ENCODE data around the gene ABR. TPM values are rescaled to one million over a fixed set of nuclear protein-coding genes. Genes with fewer than 3 reads are reported as not detected.

The ABR gene
- total RNA-seq, 1 experiment from 2014 or later: 172 TPM

DNA sequence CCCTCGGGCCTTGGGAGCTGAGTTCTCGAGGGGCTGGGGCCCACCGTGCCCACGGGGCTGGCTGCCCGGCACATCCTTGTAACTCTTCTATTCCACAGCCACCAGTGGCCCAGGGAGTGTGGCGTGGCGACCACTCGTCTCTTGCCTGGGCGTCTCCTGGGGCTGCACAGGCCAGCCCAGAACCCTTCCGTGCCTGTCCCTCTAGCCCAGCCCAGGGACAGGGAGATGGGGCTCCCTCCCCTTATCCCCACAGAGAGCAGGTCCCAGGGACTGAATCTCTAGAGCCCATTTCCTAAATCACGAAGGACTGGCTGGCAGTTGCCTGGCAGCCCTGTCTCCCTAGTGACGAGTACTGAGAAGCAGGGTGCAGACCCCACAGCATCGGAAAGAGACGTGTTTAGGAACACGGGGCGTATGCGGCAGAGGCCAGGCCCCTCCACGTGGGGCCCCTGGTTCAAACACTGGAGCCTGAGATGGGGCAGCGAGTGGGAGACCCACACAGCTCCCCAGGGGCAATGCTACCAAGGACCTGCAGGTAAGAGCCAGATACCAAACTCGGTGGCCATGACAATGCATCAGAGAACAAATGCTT lies 131.8 kb downstream of the ABR start:
- in situ Hi-C loops (cut with HindIII; ENCODE audit: low pct_unique_long_range_greater_than_20kb, low sequenced_read_pairs): no loop called here
- CTCF ChIA-PET: no interaction called here
- peaks cover 3% of the 10 kb centered on the region; the same call in 1 of the 2 replicates for H3K36me3 ChIP-seq (ENCODE audit: control insufficient read depth, insufficient read depth, low read length)

GRCh38 chr17:1047177-1047878 lies 132.5 kb downstream of the ABR start:
- H3K36me3 ChIP-seq (ENCODE audit: control insufficient read depth, insufficient read depth, low read length): peaks cover 3% of the 10 kb centered on the region; the same call in 1 of the 2 replicates
- ATAC-seq (no peak; the same call in 1 of the 2 replicates), DNase-seq (ENCODE audit: low read depth, low spot score) (no peak)
- in situ Hi-C loops (cut with HindIII; ENCODE audit: low pct_unique_long_range_greater_than_20kb, low sequenced_read_pairs) (no loop called here), intact Hi-C loops (cut with micrococcal nuclease; ENCODE audit: unreplicated experiment) (no loop called here)
- no peak overlapping the region for H3K27ac ChIP-seq (ENCODE audit: low read length)
- no TSS peak for BruUV-seq (replicated peaks)
- ChIA-PET POLR2A (no interaction called here), CTCF (no interaction called here)
- H3K4me1 ChIP-seq (ENCODE audit: control insufficient read depth, insufficient read depth, low read length): no peaks in the 10 kb centered on the region
- H3K4me3 ChIP-seq (ENCODE audit: low read depth in 2 of 2, low read length in 2 of 2): no peak overlapping the region
- no peak for TF ChIP-seq REST (IDR thresholded peaks at IDR 0.05; ENCODE audit: insufficient read depth in 1 of 2, low read depth in 2 of 2, low read length in 1 of 2)
- TF ChIP-seq, protein P1, sequence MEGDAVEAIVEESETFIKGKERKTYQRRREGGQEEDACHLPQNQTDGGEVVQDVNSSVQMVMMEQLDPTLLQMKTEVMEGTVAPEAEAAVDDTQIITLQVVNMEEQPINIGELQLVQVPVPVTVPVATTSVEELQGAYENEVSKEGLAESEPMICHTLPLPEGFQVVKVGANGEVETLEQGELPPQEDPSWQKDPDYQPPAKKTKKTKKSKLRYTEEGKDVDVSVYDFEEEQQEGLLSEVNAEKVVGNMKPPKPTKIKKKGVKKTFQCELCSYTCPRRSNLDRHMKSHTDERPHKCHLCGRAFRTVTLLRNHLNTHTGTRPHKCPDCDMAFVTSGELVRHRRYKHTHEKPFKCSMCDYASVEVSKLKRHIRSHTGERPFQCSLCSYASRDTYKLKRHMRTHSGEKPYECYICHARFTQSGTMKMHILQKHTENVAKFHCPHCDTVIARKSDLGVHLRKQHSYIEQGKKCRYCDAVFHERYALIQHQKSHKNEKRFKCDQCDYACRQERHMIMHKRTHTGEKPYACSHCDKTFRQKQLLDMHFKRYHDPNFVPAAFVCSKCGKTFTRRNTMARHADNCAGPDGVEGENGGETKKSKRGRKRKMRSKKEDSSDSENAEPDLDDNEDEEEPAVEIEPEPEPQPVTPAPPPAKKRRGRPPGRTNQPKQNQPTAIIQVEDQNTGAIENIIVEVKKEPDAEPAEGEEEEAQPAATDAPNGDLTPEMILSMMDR (IDR thresholded peaks at IDR 0.05): no peak
- TF ChIP-seq SIN3A (IDR thresholded peaks at IDR 0.05; ENCODE audit: borderline replicate concordance, insufficient read depth, low read depth, low read length): no peak
- no peak for TF ChIP-seq TCF7L2 (IDR thresholded peaks at IDR 0.05; ENCODE audit: low read depth, low read length)
- no peak for TF ChIP-seq POLR2AphosphoS5 (IDR thresholded peaks at IDR 0.05; ENCODE audit: low read depth, low read length)
- no peaks in the 10 kb centered on the region for H3K27me3 ChIP-seq (ENCODE audit: control insufficient read depth, insufficient read depth, low read length)
- H3K9me3 ChIP-seq (ENCODE audit: control insufficient read depth, insufficient read depth, low read depth, low read length): no peaks in the 10 kb centered on the region

More for the DNA sequence above, 131.8 kb downstream of the ABR start:
- H3K9me3 ChIP-seq (ENCODE audit: control insufficient read depth, insufficient read depth, low read depth, low read length): no peaks in the 10 kb centered on the region
- no peak for DNase-seq (ENCODE audit: low read depth, low spot score)
- ATAC-seq: no peak
- intact Hi-C loops (cut with micrococcal nuclease; ENCODE audit: unreplicated experiment): no loop called here
- no peak overlapping the region for H3K4me3 ChIP-seq (ENCODE audit: low read depth in 2 of 2, low read length in 2 of 2)
- no peaks in the 10 kb centered on the region for H3K27me3 ChIP-seq (ENCODE audit: control insufficient read depth, insufficient read depth, low read length)
- TF ChIP-seq REST (IDR thresholded peaks at IDR 0.05; ENCODE audit: insufficient read depth in 1 of 2, low read depth in 2 of 2, low read length in 1 of 2): no peak
- TF ChIP-seq POLR2AphosphoS5 (IDR thresholded peaks at IDR 0.05; ENCODE audit: low read depth, low read length): no peak
- TF ChIP-seq TCF7L2 (IDR thresholded peaks at IDR 0.05; ENCODE audit: low read depth, low read length): no peak
- TF ChIP-seq SIN3A (IDR thresholded peaks at IDR 0.05; ENCODE audit: borderline replicate concordance, insufficient read depth, low read depth, low read length): no peak
- TF ChIP-seq, protein P1 (IDR thresholded peaks at IDR 0.05): no peak
- POLR2A ChIA-PET: no interaction called here
- H3K4me1 ChIP-seq (ENCODE audit: control insufficient read depth, insufficient read depth, low read length): no peaks in the 10 kb centered on the region
- no peak overlapping the region for H3K27ac ChIP-seq (ENCODE audit: low read length)
- no TSS peak for BruUV-seq (replicated peaks)
